GM23338 (cell line): ENCODE data around the gene FHOD1. TPM values are rescaled to one million over a fixed set of nuclear protein-coding genes. Genes with fewer than 3 reads are reported as not detected.
A peak's percentile ranks its signal among the peaks of the same experiment; 100 is the strongest.

Source experiments
- ATAC-seq: fragments of 200-7000 bp; cut with Tn5 transposase; 3 replicates; pipeline ENCODE4 v1.9.1; 2020
- DNase-seq: peaks from one replicate; pipeline ENCODE4 v3.0.0-alpha.2; 2015; ENCODE audit warnings: low spot score
- H2AFZ ChIP-seq: fragments of 200-600 bp; sonication (generic); 2 replicates; pipeline ENCODE4 v1.8.0; 2016; ENCODE audit warnings: antibody characterized with exemption, mild to moderate bottlenecking, moderate library complexity
- H3F3A ChIP-seq: fragments of 200-600 bp; sonication (generic); replicated peaks from 2 replicates; pipeline ENCODE4 v1.8.0; 2017; ENCODE audit warnings: antibody characterized with exemption, mixed run types, low read depth
- H3K27ac ChIP-seq: fragments of 200-600 bp; sonication (generic); 2 replicates; pipeline ENCODE4 v1.6.1; 2016; ENCODE audit warnings: low read depth
- H3K27me3 ChIP-seq: fragments of 200-600 bp; sonication (generic); 2 replicates; pipeline ENCODE4 v1.8.0; 2016; ENCODE audit warnings: mild to moderate bottlenecking, mixed run types, moderate library complexity; ENCODE audit not compliant: insufficient read depth
- H3K36me3 ChIP-seq: fragments of 200-600 bp; sonication (generic); 2 replicates; pipeline ENCODE4 v1.8.0; 2016; ENCODE audit warnings: mild to moderate bottlenecking; ENCODE audit not compliant: insufficient read depth
- H3K4me1 ChIP-seq: fragments of 200-600 bp; sonication (generic); 2 replicates; pipeline ENCODE4 v1.8.0; 2016; ENCODE audit warnings: mild to moderate bottlenecking, moderate library complexity; ENCODE audit not compliant: insufficient read depth
- H3K4me2 ChIP-seq: fragments of 200-600 bp; sonication (generic); 2 replicates; pipeline ENCODE4 v1.7.1; 2017; ENCODE audit warnings: mixed run types
- H3K4me3 ChIP-seq: fragments of 200-600 bp; sonication (generic); 2 replicates; pipeline ENCODE4 v1.6.1; 2016; ENCODE audit warnings: mixed run types
- H3K79me2 ChIP-seq: fragments of 200-600 bp; sonication (generic); replicated peaks from 2 replicates; pipeline ENCODE4 v1.8.0; 2017; ENCODE audit warnings: mild to moderate bottlenecking; ENCODE audit not compliant: insufficient read depth
- H3K9me2 ChIP-seq: fragments of 200-600 bp; sonication (generic); 2 replicates; pipeline ENCODE4 v1.8.0; 2017; ENCODE audit not compliant: insufficient read depth
- H4K20me1 ChIP-seq: fragments of 200-600 bp; sonication (generic); replicated peaks from 2 replicates; pipeline ENCODE4 v1.8.0; 2017; ENCODE audit warnings: mild to moderate bottlenecking; ENCODE audit not compliant: insufficient read depth
- H3K27ac Mint-ChIP-seq: 2 replicates; pipeline ENCODE4 v1.8.0; 2020; ENCODE audit warnings: inconsistent platforms, mild to moderate bottlenecking, moderate library complexity, mixed read lengths
- H3K27me3 Mint-ChIP-seq: 3 replicates; pipeline ENCODE4 v1.8.0; 2022; ENCODE audit warnings: low read depth, mild to moderate bottlenecking, moderate library complexity, mixed read lengths, inconsistent platforms; ENCODE audit not compliant: insufficient read depth, poor library complexity
- H3K36me3 Mint-ChIP-seq: 3 replicates; pipeline ENCODE4 v1.8.0; 2021; ENCODE audit warnings: low read depth, mild to moderate bottlenecking, inconsistent platforms, moderate library complexity, mixed read lengths
- H3K4me1 Mint-ChIP-seq: 3 replicates; pipeline ENCODE4 v1.8.0; 2020; ENCODE audit warnings: mild to moderate bottlenecking, inconsistent platforms, mixed read lengths
- H3K4me3 Mint-ChIP-seq: 3 replicates; pipeline ENCODE4 v1.8.0; 2021; ENCODE audit warnings: moderate library complexity, mild to moderate bottlenecking, inconsistent platforms, mixed read lengths
- H3K9me3 Mint-ChIP-seq: 3 replicates; pipeline ENCODE4 v1.8.0; 2020; ENCODE audit warnings: moderate library complexity, mild to moderate bottlenecking, inconsistent platforms, mixed read lengths
- CREB1 ChIP-seq: fragments of 250-450 bp; sonication (Bioruptor Pico); IDR thresholded peaks from 2 replicates; pipeline ENCODE4 v1.5.0; 2020; ENCODE audit warnings: low read depth, mild to moderate bottlenecking, moderate library complexity
- EZH2 ChIP-seq: fragments of 200-600 bp; sonication (generic); IDR thresholded peaks from one replicate; pipeline ENCODE4 v1.8.0; 2017; ENCODE audit warnings: antibody characterized with exemption, mild to moderate bottlenecking, low read depth; ENCODE audit not compliant: unreplicated experiment
- EZH2phosphoT487 ChIP-seq: fragments of 200-600 bp; sonication (generic); IDR thresholded peaks from one replicate; pipeline ENCODE4 v1.8.1; 2018; ENCODE audit warnings: antibody characterized with exemption; ENCODE audit not compliant: unreplicated experiment
- JUNB ChIP-seq: IDR thresholded peaks from one replicate; pipeline ENCODE4 v1.6.1; 2016; ENCODE audit warnings: antibody characterized with exemption; ENCODE audit not compliant: unreplicated experiment
- NANOG ChIP-seq: IDR thresholded peaks from 2 replicates; pipeline ENCODE4 v1.6.1; 2016; ENCODE audit warnings: antibody characterized with exemption, borderline replicate concordance
- POLR2AphosphoS5 ChIP-seq: IDR thresholded peaks from 2 replicates; pipeline ENCODE4 v1.6.1; 2016; ENCODE audit warnings: antibody characterized with exemption, low read depth
- STAT1 ChIP-seq: IDR thresholded peaks from one replicate; pipeline ENCODE4 v1.6.1; 2016; ENCODE audit warnings: antibody characterized with exemption; ENCODE audit not compliant: unreplicated experiment
- ZNF114 ChIP-seq: fragments of 250-450 bp; sonication (Bioruptor Pico); IDR thresholded peaks from 2 replicates; pipeline ENCODE4 v1.5.0; 2020; ENCODE audit warnings: mild to moderate bottlenecking, moderate library complexity
- ZNF331 ChIP-seq: fragments of 250-450 bp; sonication (Bioruptor Pico); IDR thresholded peaks from 2 replicates; pipeline ENCODE4 v1.5.0; 2020; ENCODE audit warnings: low read depth, mild to moderate bottlenecking, moderate library complexity
- polyA plus RNA-seq: library from polyadenylated mRNA; unstranded; fragments of >200 nt; fragmentation: Nextera tagmentation; extraction: Ambion mirVana; gene quantifications from 2 replicates; pipeline ENCODE4 v1.2.1, GENCODE V29; 2016
- total RNA-seq: library from RNA; depleted of rRNA; stranded (reverse); fragments of >200 nt; shearing (Covaris generic); gene quantifications from 2 replicates; pipeline ENCODE4 v1.2.3, GENCODE V29; 2014
- TF ChIP-seq, protein P1 (sequence below): IDR thresholded peaks from 2 replicates; pipeline ENCODE4 v1.6.1; 2016; ENCODE audit warnings: antibody characterized with exemption
- TF ChIP-seq, protein P2 (sequence below): IDR thresholded peaks from one replicate; pipeline ENCODE4 v1.6.1; 2018; ENCODE audit warnings: antibody characterized with exemption; ENCODE audit not compliant: unreplicated experiment
- TF ChIP-seq, protein P3 (sequence below), 2 experiments: fragments of 200-600 bp in 1 of 2; sonication (generic) in 1 of 2; conservative IDR thresholded peaks; 2 replicates each; pipeline versions ENCODE4 v1.5.1 to v1.6.1; 2016 to 2017; ENCODE audit warnings: antibody characterized with exemption in 2 of 2, low read depth in 2 of 2, mild to moderate bottlenecking in 2 of 2, moderate library complexity in 1 of 2
- TF ChIP-seq, protein P4 (sequence below): fragments of 250-450 bp; sonication (Bioruptor Pico); IDR thresholded peaks from 2 replicates; pipeline ENCODE4 v1.5.0; 2020; ENCODE audit warnings: mild to moderate bottlenecking, moderate library complexity

The FHOD1 gene
- total and polyA plus RNA-seq, 2 experiments from 2014 or later: 26.2 to 52.7 TPM

DNA sequence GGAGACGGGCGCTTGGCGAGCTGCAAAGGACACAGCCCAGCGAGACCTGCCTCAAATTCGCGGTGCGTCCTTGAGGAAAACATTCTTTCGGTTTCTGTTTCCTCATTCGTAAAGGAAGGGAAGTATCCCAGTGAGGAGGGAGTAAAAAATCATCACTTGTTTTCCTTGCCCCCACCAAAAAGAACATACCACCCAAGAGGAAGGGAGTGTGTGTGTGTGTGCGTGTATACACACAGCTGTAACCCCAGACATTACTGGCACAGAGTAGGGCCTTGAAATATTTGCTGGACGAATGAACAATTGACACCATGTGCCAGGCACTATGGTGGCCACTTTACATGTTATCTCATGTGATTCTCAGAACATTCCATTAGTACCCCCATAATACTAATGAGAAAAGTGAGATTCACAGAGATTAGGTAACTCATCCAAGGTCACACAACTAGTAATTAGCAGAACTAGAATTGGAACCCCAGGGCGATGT, 61.6 kb downstream of the FHOD1 start:
- no peaks in the 10 kb centered on the region for H3K36me3 Mint-ChIP-seq
- ATAC-seq (no peak), DNase-seq (no peak)
- Histone ChIP-seq H3K27me3 (peaks cover 28% of the 10 kb centered on the region), H3K36me3 (no peaks in the 10 kb centered on the region), H3K4me1 (peaks cover 14% of the 10 kb centered on the region), H3K27ac (no peak overlapping the region), H3K4me2 (peak overlapping the region; percentile 41; the same call in 1 of the 2 replicates), H3K9me2 (no peaks in the 10 kb centered on the region), H3K4me3 (no peak overlapping the region; the same call in 1 of the 2 replicates), H2AFZ (no peak overlapping the region), H4K20me1 (no peaks in the 10 kb centered on the region), H3K79me2 (peaks cover 10% of the 10 kb centered on the region), H3F3A (0 out of 2 replicates have a peak, but pooled peaks cover 3% of the 10 kb centered on the region)
- no peaks in the 10 kb centered on the region; the same call in 2 of the 3 replicates for H3K9me3 Mint-ChIP-seq
- H3K27me3 Mint-ChIP-seq: peaks cover 30% of the 10 kb centered on the region
- H3K4me1 Mint-ChIP-seq: peaks cover 16% of the 10 kb centered on the region
- no peak overlapping the region for H3K27ac Mint-ChIP-seq
- peak overlapping the region; percentile 84 for H3K4me3 Mint-ChIP-seq
- TF ChIP-seq, protein P1, sequence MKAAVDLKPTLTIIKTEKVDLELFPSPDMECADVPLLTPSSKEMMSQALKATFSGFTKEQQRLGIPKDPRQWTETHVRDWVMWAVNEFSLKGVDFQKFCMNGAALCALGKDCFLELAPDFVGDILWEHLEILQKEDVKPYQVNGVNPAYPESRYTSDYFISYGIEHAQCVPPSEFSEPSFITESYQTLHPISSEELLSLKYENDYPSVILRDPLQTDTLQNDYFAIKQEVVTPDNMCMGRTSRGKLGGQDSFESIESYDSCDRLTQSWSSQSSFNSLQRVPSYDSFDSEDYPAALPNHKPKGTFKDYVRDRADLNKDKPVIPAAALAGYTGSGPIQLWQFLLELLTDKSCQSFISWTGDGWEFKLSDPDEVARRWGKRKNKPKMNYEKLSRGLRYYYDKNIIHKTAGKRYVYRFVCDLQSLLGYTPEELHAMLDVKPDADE: no peak
- TF ChIP-seq, protein P2, sequence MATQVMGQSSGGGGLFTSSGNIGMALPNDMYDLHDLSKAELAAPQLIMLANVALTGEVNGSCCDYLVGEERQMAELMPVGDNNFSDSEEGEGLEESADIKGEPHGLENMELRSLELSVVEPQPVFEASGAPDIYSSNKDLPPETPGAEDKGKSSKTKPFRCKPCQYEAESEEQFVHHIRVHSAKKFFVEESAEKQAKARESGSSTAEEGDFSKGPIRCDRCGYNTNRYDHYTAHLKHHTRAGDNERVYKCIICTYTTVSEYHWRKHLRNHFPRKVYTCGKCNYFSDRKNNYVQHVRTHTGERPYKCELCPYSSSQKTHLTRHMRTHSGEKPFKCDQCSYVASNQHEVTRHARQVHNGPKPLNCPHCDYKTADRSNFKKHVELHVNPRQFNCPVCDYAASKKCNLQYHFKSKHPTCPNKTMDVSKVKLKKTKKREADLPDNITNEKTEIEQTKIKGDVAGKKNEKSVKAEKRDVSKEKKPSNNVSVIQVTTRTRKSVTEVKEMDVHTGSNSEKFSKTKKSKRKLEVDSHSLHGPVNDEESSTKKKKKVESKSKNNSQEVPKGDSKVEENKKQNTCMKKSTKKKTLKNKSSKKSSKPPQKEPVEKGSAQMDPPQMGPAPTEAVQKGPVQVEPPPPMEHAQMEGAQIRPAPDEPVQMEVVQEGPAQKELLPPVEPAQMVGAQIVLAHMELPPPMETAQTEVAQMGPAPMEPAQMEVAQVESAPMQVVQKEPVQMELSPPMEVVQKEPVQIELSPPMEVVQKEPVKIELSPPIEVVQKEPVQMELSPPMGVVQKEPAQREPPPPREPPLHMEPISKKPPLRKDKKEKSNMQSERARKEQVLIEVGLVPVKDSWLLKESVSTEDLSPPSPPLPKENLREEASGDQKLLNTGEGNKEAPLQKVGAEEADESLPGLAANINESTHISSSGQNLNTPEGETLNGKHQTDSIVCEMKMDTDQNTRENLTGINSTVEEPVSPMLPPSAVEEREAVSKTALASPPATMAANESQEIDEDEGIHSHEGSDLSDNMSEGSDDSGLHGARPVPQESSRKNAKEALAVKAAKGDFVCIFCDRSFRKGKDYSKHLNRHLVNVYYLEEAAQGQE: no peak
- no peak for TF ChIP-seq ZNF331
- no peak for TF ChIP-seq POLR2AphosphoS5
- TF ChIP-seq STAT1: no peak
- no peak for TF ChIP-seq NANOG
- no peak for TF ChIP-seq ZNF114
- TF ChIP-seq, protein P3, sequence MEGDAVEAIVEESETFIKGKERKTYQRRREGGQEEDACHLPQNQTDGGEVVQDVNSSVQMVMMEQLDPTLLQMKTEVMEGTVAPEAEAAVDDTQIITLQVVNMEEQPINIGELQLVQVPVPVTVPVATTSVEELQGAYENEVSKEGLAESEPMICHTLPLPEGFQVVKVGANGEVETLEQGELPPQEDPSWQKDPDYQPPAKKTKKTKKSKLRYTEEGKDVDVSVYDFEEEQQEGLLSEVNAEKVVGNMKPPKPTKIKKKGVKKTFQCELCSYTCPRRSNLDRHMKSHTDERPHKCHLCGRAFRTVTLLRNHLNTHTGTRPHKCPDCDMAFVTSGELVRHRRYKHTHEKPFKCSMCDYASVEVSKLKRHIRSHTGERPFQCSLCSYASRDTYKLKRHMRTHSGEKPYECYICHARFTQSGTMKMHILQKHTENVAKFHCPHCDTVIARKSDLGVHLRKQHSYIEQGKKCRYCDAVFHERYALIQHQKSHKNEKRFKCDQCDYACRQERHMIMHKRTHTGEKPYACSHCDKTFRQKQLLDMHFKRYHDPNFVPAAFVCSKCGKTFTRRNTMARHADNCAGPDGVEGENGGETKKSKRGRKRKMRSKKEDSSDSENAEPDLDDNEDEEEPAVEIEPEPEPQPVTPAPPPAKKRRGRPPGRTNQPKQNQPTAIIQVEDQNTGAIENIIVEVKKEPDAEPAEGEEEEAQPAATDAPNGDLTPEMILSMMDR (conservative IDR thresholded peaks at IDR 0.05; ENCODE audit: low read depth in 2 of 2): no peak
- no peak for TF ChIP-seq EZH2phosphoT487
- TF ChIP-seq, protein P4, sequence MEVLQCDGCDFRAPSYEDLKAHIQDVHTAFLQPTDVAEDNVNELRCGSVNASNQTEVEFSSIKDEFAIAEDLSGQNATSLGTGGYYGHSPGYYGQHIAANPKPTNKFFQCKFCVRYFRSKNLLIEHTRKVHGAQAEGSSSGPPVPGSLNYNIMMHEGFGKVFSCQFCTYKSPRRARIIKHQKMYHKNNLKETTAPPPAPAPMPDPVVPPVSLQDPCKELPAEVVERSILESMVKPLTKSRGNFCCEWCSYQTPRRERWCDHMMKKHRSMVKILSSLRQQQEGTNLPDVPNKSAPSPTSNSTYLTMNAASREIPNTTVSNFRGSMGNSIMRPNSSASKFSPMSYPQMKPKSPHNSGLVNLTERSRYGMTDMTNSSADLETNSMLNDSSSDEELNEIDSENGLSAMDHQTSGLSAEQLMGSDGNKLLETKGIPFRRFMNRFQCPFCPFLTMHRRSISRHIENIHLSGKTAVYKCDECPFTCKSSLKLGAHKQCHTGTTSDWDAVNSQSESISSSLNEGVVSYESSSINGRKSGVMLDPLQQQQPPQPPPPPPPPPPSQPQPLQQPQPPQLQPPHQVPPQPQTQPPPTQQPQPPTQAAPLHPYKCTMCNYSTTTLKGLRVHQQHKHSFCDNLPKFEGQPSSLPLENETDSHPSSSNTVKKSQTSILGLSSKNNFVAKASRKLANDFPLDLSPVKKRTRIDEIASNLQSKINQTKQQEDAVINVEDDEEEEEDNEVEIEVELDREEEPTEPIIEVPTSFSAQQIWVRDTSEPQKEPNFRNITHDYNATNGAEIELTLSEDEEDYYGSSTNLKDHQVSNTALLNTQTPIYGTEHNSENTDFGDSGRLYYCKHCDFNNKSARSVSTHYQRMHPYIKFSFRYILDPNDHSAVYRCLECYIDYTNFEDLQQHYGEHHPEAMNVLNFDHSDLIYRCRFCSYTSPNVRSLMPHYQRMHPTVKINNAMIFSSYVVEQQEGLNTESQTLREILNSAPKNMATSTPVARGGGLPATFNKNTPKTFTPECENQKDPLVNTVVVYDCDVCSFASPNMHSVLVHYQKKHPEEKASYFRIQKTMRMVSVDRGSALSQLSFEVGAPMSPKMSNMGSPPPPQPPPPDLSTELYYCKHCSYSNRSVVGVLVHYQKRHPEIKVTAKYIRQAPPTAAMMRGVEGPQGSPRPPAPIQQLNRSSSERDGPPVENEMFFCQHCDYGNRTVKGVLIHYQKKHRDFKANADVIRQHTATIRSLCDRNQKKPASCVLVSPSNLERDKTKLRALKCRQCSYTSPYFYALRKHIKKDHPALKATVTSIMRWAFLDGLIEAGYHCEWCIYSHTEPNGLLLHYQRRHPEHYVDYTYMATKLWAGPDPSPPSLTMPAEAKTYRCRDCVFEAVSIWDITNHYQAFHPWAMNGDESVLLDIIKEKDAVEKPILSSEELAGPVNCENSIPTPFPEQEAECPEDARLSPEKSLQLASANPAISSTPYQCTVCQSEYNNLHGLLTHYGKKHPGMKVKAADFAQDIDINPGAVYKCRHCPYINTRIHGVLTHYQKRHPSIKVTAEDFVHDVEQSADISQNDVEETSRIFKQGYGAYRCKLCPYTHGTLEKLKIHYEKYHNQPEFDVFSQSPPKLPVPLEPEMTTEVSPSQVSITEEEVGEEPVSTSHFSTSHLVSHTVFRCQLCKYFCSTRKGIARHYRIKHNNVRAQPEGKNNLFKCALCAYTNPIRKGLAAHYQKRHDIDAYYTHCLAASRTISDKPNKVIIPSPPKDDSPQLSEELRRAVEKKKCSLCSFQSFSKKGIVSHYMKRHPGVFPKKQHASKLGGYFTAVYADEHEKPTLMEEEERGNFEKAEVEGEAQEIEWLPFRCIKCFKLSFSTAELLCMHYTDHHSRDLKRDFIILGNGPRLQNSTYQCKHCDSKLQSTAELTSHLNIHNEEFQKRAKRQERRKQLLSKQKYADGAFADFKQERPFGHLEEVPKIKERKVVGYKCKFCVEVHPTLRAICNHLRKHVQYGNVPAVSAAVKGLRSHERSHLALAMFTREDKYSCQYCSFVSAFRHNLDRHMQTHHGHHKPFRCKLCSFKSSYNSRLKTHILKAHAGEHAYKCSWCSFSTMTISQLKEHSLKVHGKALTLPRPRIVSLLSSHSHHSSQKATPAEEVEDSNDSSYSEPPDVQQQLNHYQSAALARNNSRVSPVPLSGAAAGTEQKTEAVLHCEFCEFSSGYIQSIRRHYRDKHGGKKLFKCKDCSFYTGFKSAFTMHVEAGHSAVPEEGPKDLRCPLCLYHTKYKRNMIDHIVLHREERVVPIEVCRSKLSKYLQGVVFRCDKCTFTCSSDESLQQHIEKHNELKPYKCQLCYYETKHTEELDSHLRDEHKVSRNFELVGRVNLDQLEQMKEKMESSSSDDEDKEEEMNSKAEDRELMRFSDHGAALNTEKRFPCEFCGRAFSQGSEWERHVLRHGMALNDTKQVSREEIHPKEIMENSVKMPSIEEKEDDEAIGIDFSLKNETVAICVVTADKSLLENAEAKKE (CRISPR knock-in tag): no peak
- no peak for TF ChIP-seq CREB1 (CRISPR knock-in tag)
- no peak for TF ChIP-seq JUNB
- no peak for TF ChIP-seq EZH2
